GM23338 (cell line): ENCODE results near the gene CDH19. TPM values are rescaled to one million over a fixed set of nuclear protein-coding genes. Genes with fewer than 3 reads are reported as not detected.

Source experiments
- ATAC-seq: fragments of 200-7000 bp; cut with Tn5 transposase; 3 replicates; pipeline ENCODE4 v1.9.1; 2020
- DNase-seq: peaks from one replicate; pipeline ENCODE4 v3.0.0-alpha.2; 2015; ENCODE audit warnings: low spot score
- H2AFZ ChIP-seq: fragments of 200-600 bp; sonication (generic); 2 replicates; pipeline ENCODE4 v1.8.0; 2016; ENCODE audit warnings: antibody characterized with exemption, mild to moderate bottlenecking, moderate library complexity
- H3F3A ChIP-seq: fragments of 200-600 bp; sonication (generic); replicated peaks from 2 replicates; pipeline ENCODE4 v1.8.0; 2017; ENCODE audit warnings: antibody characterized with exemption, mixed run types, low read depth
- H3K27ac ChIP-seq: fragments of 200-600 bp; sonication (generic); 2 replicates; pipeline ENCODE4 v1.6.1; 2016; ENCODE audit warnings: low read depth
- H3K27me3 ChIP-seq: fragments of 200-600 bp; sonication (generic); 2 replicates; pipeline ENCODE4 v1.8.0; 2016; ENCODE audit warnings: mild to moderate bottlenecking, mixed run types, moderate library complexity; ENCODE audit not compliant: insufficient read depth
- H3K36me3 ChIP-seq: fragments of 200-600 bp; sonication (generic); 2 replicates; pipeline ENCODE4 v1.8.0; 2016; ENCODE audit warnings: mild to moderate bottlenecking; ENCODE audit not compliant: insufficient read depth
- H3K4me1 ChIP-seq: fragments of 200-600 bp; sonication (generic); 2 replicates; pipeline ENCODE4 v1.8.0; 2016; ENCODE audit warnings: mild to moderate bottlenecking, moderate library complexity; ENCODE audit not compliant: insufficient read depth
- H3K4me2 ChIP-seq: fragments of 200-600 bp; sonication (generic); 2 replicates; pipeline ENCODE4 v1.7.1; 2017; ENCODE audit warnings: mixed run types
- H3K4me3 ChIP-seq: fragments of 200-600 bp; sonication (generic); 2 replicates; pipeline ENCODE4 v1.6.1; 2016; ENCODE audit warnings: mixed run types
- H3K79me2 ChIP-seq: fragments of 200-600 bp; sonication (generic); replicated peaks from 2 replicates; pipeline ENCODE4 v1.8.0; 2017; ENCODE audit warnings: mild to moderate bottlenecking; ENCODE audit not compliant: insufficient read depth
- H3K9me2 ChIP-seq: fragments of 200-600 bp; sonication (generic); 2 replicates; pipeline ENCODE4 v1.8.0; 2017; ENCODE audit not compliant: insufficient read depth
- H4K20me1 ChIP-seq: fragments of 200-600 bp; sonication (generic); replicated peaks from 2 replicates; pipeline ENCODE4 v1.8.0; 2017; ENCODE audit warnings: mild to moderate bottlenecking; ENCODE audit not compliant: insufficient read depth
- H3K27ac Mint-ChIP-seq: 2 replicates; pipeline ENCODE4 v1.8.0; 2020; ENCODE audit warnings: inconsistent platforms, mild to moderate bottlenecking, moderate library complexity, mixed read lengths
- H3K27me3 Mint-ChIP-seq: 3 replicates; pipeline ENCODE4 v1.8.0; 2022; ENCODE audit warnings: low read depth, mild to moderate bottlenecking, moderate library complexity, mixed read lengths, inconsistent platforms; ENCODE audit not compliant: insufficient read depth, poor library complexity
- H3K36me3 Mint-ChIP-seq: 3 replicates; pipeline ENCODE4 v1.8.0; 2021; ENCODE audit warnings: low read depth, mild to moderate bottlenecking, inconsistent platforms, moderate library complexity, mixed read lengths
- H3K4me1 Mint-ChIP-seq: 3 replicates; pipeline ENCODE4 v1.8.0; 2020; ENCODE audit warnings: mild to moderate bottlenecking, inconsistent platforms, mixed read lengths
- H3K4me3 Mint-ChIP-seq: 3 replicates; pipeline ENCODE4 v1.8.0; 2021; ENCODE audit warnings: moderate library complexity, mild to moderate bottlenecking, inconsistent platforms, mixed read lengths
- H3K9me3 Mint-ChIP-seq: 3 replicates; pipeline ENCODE4 v1.8.0; 2020; ENCODE audit warnings: moderate library complexity, mild to moderate bottlenecking, inconsistent platforms, mixed read lengths
- CREB1 ChIP-seq: fragments of 250-450 bp; sonication (Bioruptor Pico); IDR thresholded peaks from 2 replicates; pipeline ENCODE4 v1.5.0; 2020; ENCODE audit warnings: low read depth, mild to moderate bottlenecking, moderate library complexity
- CTCF ChIP-seq, 2 experiments: fragments of 200-600 bp in 1 of 2; sonication (generic) in 1 of 2; conservative IDR thresholded peaks; 2 replicates each; pipeline versions ENCODE4 v1.5.1 to v1.6.1; 2016 to 2017; ENCODE audit warnings: antibody characterized with exemption in 2 of 2, low read depth in 2 of 2, mild to moderate bottlenecking in 2 of 2, moderate library complexity in 1 of 2
- ETS1 ChIP-seq: IDR thresholded peaks from 2 replicates; pipeline ENCODE4 v1.6.1; 2016; ENCODE audit warnings: antibody characterized with exemption
- EZH2 ChIP-seq: fragments of 200-600 bp; sonication (generic); IDR thresholded peaks from one replicate; pipeline ENCODE4 v1.8.0; 2017; ENCODE audit warnings: antibody characterized with exemption, mild to moderate bottlenecking, low read depth; ENCODE audit not compliant: unreplicated experiment
- EZH2phosphoT487 ChIP-seq: fragments of 200-600 bp; sonication (generic); IDR thresholded peaks from one replicate; pipeline ENCODE4 v1.8.1; 2018; ENCODE audit warnings: antibody characterized with exemption; ENCODE audit not compliant: unreplicated experiment
- JUNB ChIP-seq: IDR thresholded peaks from one replicate; pipeline ENCODE4 v1.6.1; 2016; ENCODE audit warnings: antibody characterized with exemption; ENCODE audit not compliant: unreplicated experiment
- NANOG ChIP-seq: IDR thresholded peaks from 2 replicates; pipeline ENCODE4 v1.6.1; 2016; ENCODE audit warnings: antibody characterized with exemption, borderline replicate concordance
- POLR2AphosphoS5 ChIP-seq: IDR thresholded peaks from 2 replicates; pipeline ENCODE4 v1.6.1; 2016; ENCODE audit warnings: antibody characterized with exemption, low read depth
- REST ChIP-seq: IDR thresholded peaks from one replicate; pipeline ENCODE4 v1.6.1; 2018; ENCODE audit warnings: antibody characterized with exemption; ENCODE audit not compliant: unreplicated experiment
- STAT1 ChIP-seq: IDR thresholded peaks from one replicate; pipeline ENCODE4 v1.6.1; 2016; ENCODE audit warnings: antibody characterized with exemption; ENCODE audit not compliant: unreplicated experiment
- ZNF114 ChIP-seq: fragments of 250-450 bp; sonication (Bioruptor Pico); IDR thresholded peaks from 2 replicates; pipeline ENCODE4 v1.5.0; 2020; ENCODE audit warnings: mild to moderate bottlenecking, moderate library complexity
- ZNF331 ChIP-seq: fragments of 250-450 bp; sonication (Bioruptor Pico); IDR thresholded peaks from 2 replicates; pipeline ENCODE4 v1.5.0; 2020; ENCODE audit warnings: low read depth, mild to moderate bottlenecking, moderate library complexity
- ZNF462 ChIP-seq: fragments of 250-450 bp; sonication (Bioruptor Pico); IDR thresholded peaks from 2 replicates; pipeline ENCODE4 v1.5.0; 2020; ENCODE audit warnings: mild to moderate bottlenecking, moderate library complexity
- polyA plus RNA-seq: library from polyadenylated mRNA; unstranded; fragments of >200 nt; fragmentation: Nextera tagmentation; extraction: Ambion mirVana; gene quantifications from 2 replicates; pipeline ENCODE4 v1.2.1, GENCODE V29; 2016
- total RNA-seq: library from RNA; depleted of rRNA; stranded (reverse); fragments of >200 nt; shearing (Covaris generic); gene quantifications from 2 replicates; pipeline ENCODE4 v1.2.3, GENCODE V29; 2014

CDH19 gene
- total and polyA plus RNA-seq, 2 experiments from 2014 or later = 0.03 TPM

GRCh38 chr18:66564236-66564635, 39.7 kb downstream of the CDH19 start:
- no peaks in the 10 kb centered on the region for H3K36me3 Mint-ChIP-seq
- H3K9me3 Mint-ChIP-seq = no peaks in the 10 kb centered on the region
- no peak overlapping the region for H3K27ac ChIP-seq
- H3K4me3 ChIP-seq = no peak overlapping the region
- H3K27me3 ChIP-seq = no peaks in the 10 kb centered on the region
- H3K4me1 ChIP-seq = no peaks in the 10 kb centered on the region
- DNase-seq (no peak), ATAC-seq (no peak)
- H3K27me3 Mint-ChIP-seq = no peaks in the 10 kb centered on the region
- H3K9me2 ChIP-seq = no peaks in the 10 kb centered on the region
- no peak overlapping the region for H3K4me2 ChIP-seq
- no peaks in the 10 kb centered on the region for H3F3A ChIP-seq
- H4K20me1 ChIP-seq = no peaks in the 10 kb centered on the region
- no peak overlapping the region for H3K27ac Mint-ChIP-seq
- no peaks in the 10 kb centered on the region for H3K4me1 Mint-ChIP-seq
- TF ChIP-seq POLR2AphosphoS5 (no peak), NANOG (no peak), EZH2phosphoT487 (no peak), ZNF114 (CRISPR knock-in tag) (no peak), EZH2 (no peak), ETS1 (no peak), REST (no peak), ZNF331 (CRISPR knock-in tag) (no peak), JUNB (no peak), CTCF (conservative IDR thresholded peaks at IDR 0.05; ENCODE audit: low read depth in 2 of 2) (no peak), CREB1 (CRISPR knock-in tag) (no peak), STAT1 (no peak), ZNF462 (no peak)
- no peak overlapping the region for H3K4me3 Mint-ChIP-seq
- no peak overlapping the region for H2AFZ ChIP-seq
- no peaks in the 10 kb centered on the region for H3K36me3 ChIP-seq
- H3K79me2 ChIP-seq = no peaks in the 10 kb centered on the region
